Erythroblast (primary cell): ENCODE results near the gene GALNT11.

Source experiments
- GATA1 ChIP-seq: IDR thresholded peaks from 2 replicates; pipeline ENCODE4 v1.6.1; 2011; ENCODE audit warnings: low read depth, mild to moderate bottlenecking, control low read depth, low read length, moderate library complexity
- POLR2A ChIP-seq: IDR thresholded peaks from 2 replicates; pipeline ENCODE4 v1.6.1; 2011; ENCODE audit warnings: mild to moderate bottlenecking, low read length

GRCh38 chr7:152115021-152115718 lies 89.7 kb downstream of the GALNT11 start:
- no peak for TF ChIP-seq POLR2A
- TF ChIP-seq GATA1: no peak
